OCI-LY3 (cell line): ENCODE data around the gene SLC19A3.

Source experiments
- EZH2phosphoT487 ChIP-seq: fragments of 200-600 bp; shearing (Covaris generic); IDR thresholded peaks from 2 replicates; pipeline ENCODE4 v1.6.1; 2018; ENCODE audit warnings: antibody characterized with exemption, mixed run types, low read depth
- TF ChIP-seq, protein P1 (sequence below): fragments of 200-600, 300-600 bp; sonication (generic); IDR thresholded peaks from 2 replicates; pipeline ENCODE4 v1.5.1; 2014; ENCODE audit warnings: antibody characterized with exemption, low read length, low read depth

DNA sequence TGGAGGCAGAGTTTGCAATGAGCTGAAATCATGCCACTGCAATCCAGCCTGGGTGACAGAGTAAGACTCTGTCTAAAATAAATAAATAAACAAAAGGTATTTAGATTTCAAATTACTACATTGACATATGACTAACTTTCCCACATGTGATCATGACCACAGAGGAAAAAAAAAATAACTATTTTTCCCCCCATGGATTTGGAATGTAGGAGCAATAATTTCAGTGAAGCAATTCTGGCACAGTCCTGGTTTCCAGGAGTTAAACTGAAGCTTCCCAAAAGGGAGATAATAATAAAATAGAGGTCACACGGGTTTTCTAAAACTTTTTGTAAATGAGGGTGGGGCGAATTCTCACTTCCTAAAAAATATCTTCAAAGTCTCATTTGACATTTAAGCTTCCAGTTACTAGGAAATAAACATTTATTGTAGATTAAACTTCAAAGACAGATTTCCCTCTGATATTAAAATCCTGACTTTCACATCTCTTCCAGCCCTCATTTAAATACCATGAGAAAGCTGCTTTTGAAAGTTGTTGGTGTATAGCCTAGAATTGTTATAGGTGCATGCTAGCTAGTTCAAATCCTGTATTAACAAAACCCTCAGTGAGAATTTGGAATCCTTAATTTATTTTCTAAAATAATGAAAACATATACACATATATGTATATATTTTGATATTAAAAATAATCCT is 20.7 kb downstream of the SLC19A3 start:
- TF ChIP-seq, protein P1, sequence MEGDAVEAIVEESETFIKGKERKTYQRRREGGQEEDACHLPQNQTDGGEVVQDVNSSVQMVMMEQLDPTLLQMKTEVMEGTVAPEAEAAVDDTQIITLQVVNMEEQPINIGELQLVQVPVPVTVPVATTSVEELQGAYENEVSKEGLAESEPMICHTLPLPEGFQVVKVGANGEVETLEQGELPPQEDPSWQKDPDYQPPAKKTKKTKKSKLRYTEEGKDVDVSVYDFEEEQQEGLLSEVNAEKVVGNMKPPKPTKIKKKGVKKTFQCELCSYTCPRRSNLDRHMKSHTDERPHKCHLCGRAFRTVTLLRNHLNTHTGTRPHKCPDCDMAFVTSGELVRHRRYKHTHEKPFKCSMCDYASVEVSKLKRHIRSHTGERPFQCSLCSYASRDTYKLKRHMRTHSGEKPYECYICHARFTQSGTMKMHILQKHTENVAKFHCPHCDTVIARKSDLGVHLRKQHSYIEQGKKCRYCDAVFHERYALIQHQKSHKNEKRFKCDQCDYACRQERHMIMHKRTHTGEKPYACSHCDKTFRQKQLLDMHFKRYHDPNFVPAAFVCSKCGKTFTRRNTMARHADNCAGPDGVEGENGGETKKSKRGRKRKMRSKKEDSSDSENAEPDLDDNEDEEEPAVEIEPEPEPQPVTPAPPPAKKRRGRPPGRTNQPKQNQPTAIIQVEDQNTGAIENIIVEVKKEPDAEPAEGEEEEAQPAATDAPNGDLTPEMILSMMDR, result no peak
- no peak for TF ChIP-seq EZH2phosphoT487
